Panc1 (cell line): ENCODE data around the gene PRICKLE3.
"Not testable (repeated sequence)": the region's sequence is repeated elsewhere in the genome, so short reads cannot be mapped to it uniquely, and the experiment has no call there.

ENCODE experiments used
- CTCF ChIP-seq: fragments of 450-650 bp; IDR thresholded peaks from 2 replicates; pipeline ENCODE4 v1.5.1; 2017; ENCODE audit warnings: mild to moderate bottlenecking
- POLR2AphosphoS5 ChIP-seq: IDR thresholded peaks from 2 replicates; pipeline ENCODE4 v1.6.1; 2012; ENCODE audit warnings: mild to moderate bottlenecking, low read depth, low read length, moderate library complexity
- REST ChIP-seq, 2 experiments: IDR thresholded peaks; 2 replicates each; pipeline ENCODE4 v1.6.1; 2011 to 2012; ENCODE audit warnings: low read depth in 2 of 2, control low read depth in 1 of 2, low read length in 1 of 2, mild to moderate bottlenecking in 1 of 2, moderate library complexity in 1 of 2; ENCODE audit not compliant: insufficient read depth in 1 of 2
- SIN3A ChIP-seq: IDR thresholded peaks from 2 replicates; pipeline ENCODE4 v1.6.1; 2012; ENCODE audit warnings: low read depth, mild to moderate bottlenecking, low read length, moderate library complexity, borderline replicate concordance; ENCODE audit not compliant: insufficient read depth
- TCF7L2 ChIP-seq: IDR thresholded peaks from 2 replicates; pipeline ENCODE4 v1.6.1; 2011; ENCODE audit warnings: mild to moderate bottlenecking, low read depth, low read length, inconsistent platforms

- TF ChIP-seq POLR2AphosphoS5; CTCF; REST (IDR thresholded peaks at IDR 0.05; ENCODE audit: insufficient read depth in 1 of 2, low read depth in 2 of 2, low read length in 1 of 2); TCF7L2; SIN3A: not testable (repeated sequence)
Measured at GRCh38 chrX:49149291-49149690, 36.9 kb downstream of the PRICKLE3 start.
